Osteocyte (in vitro differentiated cells): Measurements from ENCODE around the gene RIOK2. TPM values are rescaled to one million over a fixed set of nuclear protein-coding genes. Genes with fewer than 3 reads are reported as not detected.

Experiments used
- DNase-seq: peaks from one replicate; pipeline ENCODE4 v3.0.0; 2021; ENCODE audit warnings: mixed read lengths; ENCODE audit not compliant: unreplicated experiment; ENCODE audit errors: extremely low spot score
- H3K27ac Mint-ChIP-seq: one replicate; pipeline ENCODE4 v1.8.0; 2021; ENCODE audit warnings: mild to moderate bottlenecking, mixed read lengths; ENCODE audit not compliant: unreplicated experiment
- H3K27me3 Mint-ChIP-seq: one replicate; pipeline ENCODE4 v1.8.0; 2021; ENCODE audit warnings: mixed read lengths; ENCODE audit not compliant: unreplicated experiment
- H3K36me3 Mint-ChIP-seq: one replicate; pipeline ENCODE4 v1.8.0; 2021; ENCODE audit warnings: mixed read lengths; ENCODE audit not compliant: unreplicated experiment
- H3K4me1 Mint-ChIP-seq: one replicate; pipeline ENCODE4 v1.8.0; 2021; ENCODE audit warnings: mixed read lengths; ENCODE audit not compliant: unreplicated experiment
- H3K4me3 Mint-ChIP-seq: one replicate; pipeline ENCODE4 v1.8.0; 2021; ENCODE audit warnings: mild to moderate bottlenecking, moderate library complexity, mixed read lengths; ENCODE audit not compliant: unreplicated experiment
- H3K9me3 Mint-ChIP-seq: one replicate; pipeline ENCODE4 v1.8.0; 2021; ENCODE audit warnings: mixed read lengths; ENCODE audit not compliant: unreplicated experiment
- total RNA-seq: library from RNA; stranded (reverse); gene quantifications from 2 replicates; pipeline ENCODE4 v1.2.1, GENCODE V29; 2021
- TF ChIP-seq, protein P1 (sequence below): fragments of 200-600 bp; sonication (generic); IDR thresholded peaks from 2 replicates; pipeline ENCODE4 v1.5.0; 2021; ENCODE audit warnings: antibody characterized with exemption, mild to moderate bottlenecking, moderate library complexity

The RIOK2 gene
- total RNA-seq, 1 donor from 2014 or later, result 23.4 TPM

DNA sequence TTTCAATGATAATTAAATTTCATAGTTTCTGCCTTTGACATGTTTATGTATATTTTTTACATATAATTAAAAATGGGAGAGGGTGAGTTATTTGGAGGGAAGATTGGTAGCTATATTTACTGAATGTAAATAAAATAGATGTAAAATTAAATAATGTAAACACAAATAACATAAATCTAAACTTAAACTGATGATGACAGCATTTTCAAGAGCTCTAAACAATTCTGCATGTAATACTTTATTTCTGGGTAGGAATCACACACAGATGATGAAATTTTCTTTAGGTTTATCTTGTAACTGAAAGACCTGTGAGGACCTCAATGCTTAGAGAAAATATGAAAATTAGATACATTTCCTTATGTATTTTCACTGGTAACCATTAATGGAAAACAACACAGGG, 42.2 kb upstream of the RIOK2 start:
- H3K4me1 Mint-ChIP-seq, result peaks cover 41% of the 10 kb centered on the region
- no peak overlapping the region for H3K4me3 Mint-ChIP-seq
- no peaks in the 10 kb centered on the region for H3K9me3 Mint-ChIP-seq
- no peaks in the 10 kb centered on the region for H3K27me3 Mint-ChIP-seq
- H3K36me3 Mint-ChIP-seq, result no peaks in the 10 kb centered on the region
- DNase-seq, result no peak
- no peak overlapping the region for H3K27ac Mint-ChIP-seq
- TF ChIP-seq, protein P1, sequence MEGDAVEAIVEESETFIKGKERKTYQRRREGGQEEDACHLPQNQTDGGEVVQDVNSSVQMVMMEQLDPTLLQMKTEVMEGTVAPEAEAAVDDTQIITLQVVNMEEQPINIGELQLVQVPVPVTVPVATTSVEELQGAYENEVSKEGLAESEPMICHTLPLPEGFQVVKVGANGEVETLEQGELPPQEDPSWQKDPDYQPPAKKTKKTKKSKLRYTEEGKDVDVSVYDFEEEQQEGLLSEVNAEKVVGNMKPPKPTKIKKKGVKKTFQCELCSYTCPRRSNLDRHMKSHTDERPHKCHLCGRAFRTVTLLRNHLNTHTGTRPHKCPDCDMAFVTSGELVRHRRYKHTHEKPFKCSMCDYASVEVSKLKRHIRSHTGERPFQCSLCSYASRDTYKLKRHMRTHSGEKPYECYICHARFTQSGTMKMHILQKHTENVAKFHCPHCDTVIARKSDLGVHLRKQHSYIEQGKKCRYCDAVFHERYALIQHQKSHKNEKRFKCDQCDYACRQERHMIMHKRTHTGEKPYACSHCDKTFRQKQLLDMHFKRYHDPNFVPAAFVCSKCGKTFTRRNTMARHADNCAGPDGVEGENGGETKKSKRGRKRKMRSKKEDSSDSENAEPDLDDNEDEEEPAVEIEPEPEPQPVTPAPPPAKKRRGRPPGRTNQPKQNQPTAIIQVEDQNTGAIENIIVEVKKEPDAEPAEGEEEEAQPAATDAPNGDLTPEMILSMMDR, result no peak

- H3K27ac Mint-ChIP-seq, result peak overlapping the region; percentile 14
- DNase-seq, result no peak
- peaks cover 31% of the 10 kb centered on the region for H3K4me1 Mint-ChIP-seq
- H3K4me3 Mint-ChIP-seq, result no peak overlapping the region
- H3K27me3 Mint-ChIP-seq, result no peaks in the 10 kb centered on the region
- no peaks in the 10 kb centered on the region for H3K36me3 Mint-ChIP-seq
- no peaks in the 10 kb centered on the region for H3K9me3 Mint-ChIP-seq
- TF ChIP-seq, protein P1, result no peak
Observed at GRCh38 chr5:97224112-97224750, 41.2 kb upstream of the RIOK2 start.

GRCh38 chr5:97223596-97223995, 40.5 kb upstream of the RIOK2 start:
- no peaks in the 10 kb centered on the region for H3K27me3 Mint-ChIP-seq
- H3K27ac Mint-ChIP-seq, result no peak overlapping the region
- H3K36me3 Mint-ChIP-seq, result no peaks in the 10 kb centered on the region
- peaks cover 25% of the 10 kb centered on the region for H3K4me1 Mint-ChIP-seq
- DNase-seq, result no peak
- TF ChIP-seq, protein P1, result no peak
- H3K4me3 Mint-ChIP-seq, result no peak overlapping the region
- H3K9me3 Mint-ChIP-seq, result no peaks in the 10 kb centered on the region

DNA sequence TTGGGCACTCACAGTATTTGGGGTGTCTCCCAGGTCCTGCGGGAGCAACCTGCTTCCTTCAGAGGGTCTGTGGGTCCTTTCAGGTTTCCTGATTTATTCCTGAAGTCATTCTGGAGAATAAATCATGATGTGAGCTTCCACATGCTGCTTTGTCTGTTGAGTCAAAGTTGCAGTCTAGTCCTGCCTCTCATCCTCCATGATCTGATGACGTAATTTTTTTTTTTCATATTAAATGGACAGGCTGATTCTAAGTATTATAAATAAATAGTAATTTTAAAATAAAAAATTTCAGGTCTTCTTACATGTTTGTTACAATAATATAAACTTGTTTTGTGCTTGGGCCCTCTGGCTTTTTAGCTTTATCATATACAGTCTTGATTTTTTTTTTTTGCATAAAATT, 26.3 kb upstream of the RIOK2 start:
- Mint-ChIP-seq H3K4me3 (no peak overlapping the region), H3K27ac (no peak overlapping the region), H3K27me3 (no peaks in the 10 kb centered on the region), H3K9me3 (peaks cover 30% of the 10 kb centered on the region), H3K36me3 (peaks cover 11% of the 10 kb centered on the region), H3K4me1 (peaks cover 2% of the 10 kb centered on the region)
- TF ChIP-seq, protein P1, result no peak
- no peak for DNase-seq

DNA sequence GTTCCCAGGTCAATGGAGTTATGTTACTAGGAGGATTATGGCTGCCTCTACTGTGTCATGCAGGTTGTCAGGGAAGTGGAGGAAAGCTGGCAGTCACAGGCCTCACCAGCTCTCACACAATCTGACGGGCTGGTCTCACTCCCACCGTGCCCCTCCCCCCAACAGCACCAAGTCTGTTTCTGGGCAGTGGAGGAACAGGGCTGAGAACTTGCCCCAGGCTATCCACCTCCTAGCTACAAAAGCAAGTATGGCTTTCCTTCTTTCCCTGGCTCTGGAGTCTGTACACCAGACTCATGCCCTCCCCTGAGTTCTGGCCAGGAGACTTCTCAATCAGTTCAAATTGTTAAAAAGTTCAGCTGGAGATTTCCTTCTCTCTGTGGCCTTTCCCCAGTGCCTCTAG, 25.7 kb upstream of the RIOK2 start:
- TF ChIP-seq, protein P1, result no peak
- H3K4me1 Mint-ChIP-seq, result peaks cover 2% of the 10 kb centered on the region
- peaks cover 6% of the 10 kb centered on the region for H3K36me3 Mint-ChIP-seq
- H3K27me3 Mint-ChIP-seq, result no peaks in the 10 kb centered on the region
- peaks cover 24% of the 10 kb centered on the region for H3K9me3 Mint-ChIP-seq
- no peak for DNase-seq
- no peak overlapping the region for H3K4me3 Mint-ChIP-seq
- H3K27ac Mint-ChIP-seq, result no peak overlapping the region
